ENCODE data around the gene STXBP1. TPM values are rescaled to one million over a fixed set of nuclear protein-coding genes. Genes with fewer than 3 reads are reported as not detected.

The STXBP1 gene
- total and polyA plus RNA-seq, 2 experiments from 2014 or later, result 48.6 to 50.4 TPM

GRCh38 chr9:127603226-127603625 is 8.9 kb upstream of the STXBP1 start:
- peaks cover 10% of the 10 kb centered on the region for H3K4me1 ChIP-seq (ENCODE audit: insufficient read depth)
- H3K4me3 Mint-ChIP-seq, result no peak overlapping the region

More at GRCh38 chr9:127603226-127603625, 8.9 kb upstream of the STXBP1 start:
- no peak overlapping the region for H3K4me3 ChIP-seq
- H3K9me2 ChIP-seq (ENCODE audit: insufficient read depth), result no peaks in the 10 kb centered on the region
- DNase-seq (ENCODE audit: low spot score), result no peak
- H3K27ac ChIP-seq (ENCODE audit: low read depth), result no peak overlapping the region
- H3K4me1 Mint-ChIP-seq, result peaks cover 20% of the 10 kb centered on the region
- no peak overlapping the region for H3K4me2 ChIP-seq
- no peak overlapping the region for H2AFZ ChIP-seq
- H3K27ac Mint-ChIP-seq, result no peak overlapping the region
- no peaks in the 10 kb centered on the region for H3K9me3 Mint-ChIP-seq
- no peaks in the 10 kb centered on the region for H3K27me3 ChIP-seq (ENCODE audit: insufficient read depth)
- H3K27me3 Mint-ChIP-seq (ENCODE audit: insufficient read depth, low read depth, poor library complexity), result peaks cover 9% of the 10 kb centered on the region
- ATAC-seq, result no peak
- no peaks in the 10 kb centered on the region for H4K20me1 ChIP-seq (replicated peaks; ENCODE audit: insufficient read depth)
- H3K36me3 Mint-ChIP-seq (ENCODE audit: low read depth), result no peaks in the 10 kb centered on the region
- H3F3A ChIP-seq (replicated peaks; ENCODE audit: low read depth), result peaks cover 6% of the 10 kb centered on the region; the same call in 1 of the 2 replicates
- no peaks in the 10 kb centered on the region for H3K36me3 ChIP-seq (ENCODE audit: insufficient read depth)
- TF ChIP-seq EZH2phosphoT487 (IDR thresholded peaks at IDR 0.05; ENCODE audit: unreplicated experiment), result no peak
- TF ChIP-seq JUNB (IDR thresholded peaks at IDR 0.05; ENCODE audit: unreplicated experiment), result no peak
- TF ChIP-seq ETS1 (IDR thresholded peaks at IDR 0.05), result no peak
- TF ChIP-seq ZNF462 (CRISPR knock-in tag; IDR thresholded peaks at IDR 0.05), result no peak
- no peak for TF ChIP-seq STAT1 (IDR thresholded peaks at IDR 0.05; ENCODE audit: unreplicated experiment)
- TF ChIP-seq ZNF331 (CRISPR knock-in tag; IDR thresholded peaks at IDR 0.05; ENCODE audit: low read depth), result no peak
- no peak for TF ChIP-seq POLR2AphosphoS5 (IDR thresholded peaks at IDR 0.05; ENCODE audit: low read depth)
- no peaks in the 10 kb centered on the region for H3K79me2 ChIP-seq (replicated peaks; ENCODE audit: insufficient read depth)

All from GM23338 (cell line).